ENCODE measurements around the gene ITGAV.

ITGAV gene

GRCh38 chr2:186718122-186718521 lies 128.3 kb downstream of the ITGAV start:
- DNase-seq (ENCODE audit: low read depth) = no peak

- no peak for DNase-seq (ENCODE audit: low read depth)
These were observed 129.0 kb downstream of the ITGAV start for GRCh38 chr2:186718903-186719302.

- DNase-seq (ENCODE audit: low read depth) = no peak
These were observed 132.1 kb downstream of the ITGAV start for GRCh38 chr2:186721956-186722355.

GRCh38 chr2:186724736-186725135 lies 134.9 kb downstream of the ITGAV start:
- DNase-seq (ENCODE audit: low read depth) = no peak

- no peak for DNase-seq (ENCODE audit: low read depth)
These were observed 135.9 kb downstream of the ITGAV start for GRCh38 chr2:186725783-186726182.

GRCh38 chr2:186726938-186727337 lies 137.1 kb downstream of the ITGAV start:
- no peak for DNase-seq (ENCODE audit: low read depth)

- DNase-seq (ENCODE audit: low read depth) = no peak
These were observed 138.8 kb downstream of the ITGAV start for GRCh38 chr2:186728631-186729030.

All from activated T-cell treated with anti-CD3 and anti-CD28 coated beads for 24 hours (primary cell).